Tibial artery (tissue), 4 donors: Measurements from ENCODE around the gene ELAVL2.
A peak's percentile ranks its signal among the peaks of the same experiment; 100 is the strongest.

ENCODE experiments used
- DNase-seq, 2 donors: peaks; one replicate each; pipeline ENCODE4 v3.0.0-alpha.2; 2019
- H3K27ac ChIP-seq, 2 donors: fragments of 200-600 bp; sonication (generic) in 1 of 2; 1 replicate in 1 of 2; 2 replicates in 1 of 2; pipeline ENCODE4 v1.5.1; 2018 to 2019; ENCODE audit warnings: mild to moderate bottlenecking in 1 of 2
- H3K27me3 ChIP-seq, 2 donors: fragments of 200-600 bp; sonication (generic) in 1 of 2; one replicate each; pipeline versions ENCODE4 v1.5.1 to v1.6.0; 2016 to 2019
- H3K36me3 ChIP-seq, 3 donors: fragments of 200-600 bp; sonication (generic) in 2 of 3; one replicate each; pipeline ENCODE4 v1.5.1; 2016 to 2019; ENCODE audit warnings: mild to moderate bottlenecking in 2 of 3
- H3K4me1 ChIP-seq, 4 donors: fragments of 200-600 bp; sonication (generic) in 2 of 4; 1 replicate in 3 of 4; 2 replicates in 1 of 4; pipeline ENCODE4 v1.5.1; 2016 to 2019
- H3K4me3 ChIP-seq, 2 donors: fragments of 200-600 bp; sonication (generic) in 1 of 2; 1 replicate in 1 of 2; 2 replicates in 1 of 2; pipeline ENCODE4 v1.5.1; 2018 to 2019; ENCODE audit warnings: mild to moderate bottlenecking in 2 of 2
- H3K9me3 ChIP-seq, 3 donors: fragments of 200-600 bp; sonication (generic) in 1 of 3; one replicate each; pipeline ENCODE4 v1.5.1; 2016 to 2019
- intact Hi-C: fragments of 100-400 bp; cut with DNase I; formaldehyde crosslinking; loops from one replicate; pipeline ENCODE4 v1.15.0; 2023; ENCODE audit warnings: low total_unique reads
- TF ChIP-seq, protein P1 (sequence below), 2 experiments: fragments of 200-600 bp in 1 of 2; fragments of 450-650 bp in 1 of 2; IDR thresholded peaks; one replicate each; pipeline ENCODE4 v1.5.1; 2017 to 2019; ENCODE audit warnings: antibody characterized with exemption in 2 of 2, mild to moderate bottlenecking in 1 of 2, moderate library complexity in 1 of 2

Gene ELAVL2

DNA sequence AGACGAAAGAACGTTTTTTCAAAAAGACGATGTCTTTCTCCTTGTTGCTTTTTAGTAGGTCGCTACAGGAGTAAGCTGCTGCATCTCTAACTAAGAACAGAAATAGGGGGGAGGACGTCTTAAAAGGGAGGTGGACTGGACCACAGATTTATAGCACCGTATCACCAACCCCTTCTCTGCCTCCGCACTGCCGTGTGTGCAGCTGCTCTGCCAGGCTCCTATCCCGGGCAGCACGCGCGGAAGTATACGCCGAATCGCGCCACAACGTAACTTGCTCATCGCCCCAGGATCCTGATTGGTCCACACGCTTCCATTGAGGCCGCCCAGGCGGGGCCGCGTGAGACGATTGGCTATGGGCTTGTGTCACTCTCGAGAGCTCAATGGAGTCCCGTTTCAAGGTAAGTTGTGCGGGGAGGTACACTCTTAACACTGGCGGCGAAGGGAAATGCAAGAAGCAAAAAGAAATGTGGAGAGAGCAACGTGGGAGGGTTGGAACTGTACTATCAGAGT, at the start of gene ELAVL2:
Gene ELAVL2 (minus strand): TSS at position 121 of the 510 bp plus-strand sequence. CDS start 64,006 bp downstream, outside the sequence.
- Histone ChIP-seq H3K27ac (no peak within 1 kb of the TSS), H3K4me1 (peaks cover 0 to 38% (median 17%) of the 10 kb centered on the region in 4 donors), H3K9me3 (no peaks in the 10 kb centered on the region), H3K36me3 (no peaks in the 10 kb centered on the region), H3K4me3 (peak within 1 kb of the TSS; percentile 37 to 43), H3K27me3 (peaks cover 0 to 89% of the 10 kb centered on the region in 2 donors)
- TF ChIP-seq, protein P1, sequence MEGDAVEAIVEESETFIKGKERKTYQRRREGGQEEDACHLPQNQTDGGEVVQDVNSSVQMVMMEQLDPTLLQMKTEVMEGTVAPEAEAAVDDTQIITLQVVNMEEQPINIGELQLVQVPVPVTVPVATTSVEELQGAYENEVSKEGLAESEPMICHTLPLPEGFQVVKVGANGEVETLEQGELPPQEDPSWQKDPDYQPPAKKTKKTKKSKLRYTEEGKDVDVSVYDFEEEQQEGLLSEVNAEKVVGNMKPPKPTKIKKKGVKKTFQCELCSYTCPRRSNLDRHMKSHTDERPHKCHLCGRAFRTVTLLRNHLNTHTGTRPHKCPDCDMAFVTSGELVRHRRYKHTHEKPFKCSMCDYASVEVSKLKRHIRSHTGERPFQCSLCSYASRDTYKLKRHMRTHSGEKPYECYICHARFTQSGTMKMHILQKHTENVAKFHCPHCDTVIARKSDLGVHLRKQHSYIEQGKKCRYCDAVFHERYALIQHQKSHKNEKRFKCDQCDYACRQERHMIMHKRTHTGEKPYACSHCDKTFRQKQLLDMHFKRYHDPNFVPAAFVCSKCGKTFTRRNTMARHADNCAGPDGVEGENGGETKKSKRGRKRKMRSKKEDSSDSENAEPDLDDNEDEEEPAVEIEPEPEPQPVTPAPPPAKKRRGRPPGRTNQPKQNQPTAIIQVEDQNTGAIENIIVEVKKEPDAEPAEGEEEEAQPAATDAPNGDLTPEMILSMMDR (IDR thresholded peaks at IDR 0.05), result no peak
- intact Hi-C loops, result no loop called here
- peak; percentile 61 to 86 for DNase-seq

DNA sequence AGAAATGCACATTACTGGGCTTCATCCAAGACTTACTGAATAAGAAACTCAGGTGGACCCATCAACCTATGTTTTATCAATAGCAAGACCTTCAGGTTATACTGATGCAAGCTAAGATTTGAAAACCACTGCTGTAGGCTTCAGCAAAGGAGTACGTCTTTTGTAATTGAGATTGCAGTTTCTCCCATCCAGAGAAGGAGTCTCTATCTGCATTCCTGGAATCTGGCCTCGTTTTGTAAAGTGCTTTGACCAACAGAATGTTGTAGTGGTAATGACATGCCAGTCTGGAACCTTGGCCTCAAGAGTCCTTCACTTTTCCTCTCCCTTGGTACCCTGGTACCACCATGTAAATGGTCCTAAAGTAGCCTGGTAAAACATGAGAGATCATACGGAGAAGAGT, 32.2 kb upstream of the ELAVL2 start:
- TF ChIP-seq, protein P1 (IDR thresholded peaks at IDR 0.05), result no peak
- H3K27ac ChIP-seq, result no peak overlapping the region
- intact Hi-C loops, result no loop called here
- no peaks in the 10 kb centered on the region for H3K4me1 ChIP-seq
- H3K4me3 ChIP-seq, result no peak overlapping the region
- H3K36me3 ChIP-seq, result no peaks in the 10 kb centered on the region
- H3K27me3 ChIP-seq, result no peaks in the 10 kb centered on the region
- no peak for DNase-seq
- H3K9me3 ChIP-seq, result no peaks in the 10 kb centered on the region

DNA sequence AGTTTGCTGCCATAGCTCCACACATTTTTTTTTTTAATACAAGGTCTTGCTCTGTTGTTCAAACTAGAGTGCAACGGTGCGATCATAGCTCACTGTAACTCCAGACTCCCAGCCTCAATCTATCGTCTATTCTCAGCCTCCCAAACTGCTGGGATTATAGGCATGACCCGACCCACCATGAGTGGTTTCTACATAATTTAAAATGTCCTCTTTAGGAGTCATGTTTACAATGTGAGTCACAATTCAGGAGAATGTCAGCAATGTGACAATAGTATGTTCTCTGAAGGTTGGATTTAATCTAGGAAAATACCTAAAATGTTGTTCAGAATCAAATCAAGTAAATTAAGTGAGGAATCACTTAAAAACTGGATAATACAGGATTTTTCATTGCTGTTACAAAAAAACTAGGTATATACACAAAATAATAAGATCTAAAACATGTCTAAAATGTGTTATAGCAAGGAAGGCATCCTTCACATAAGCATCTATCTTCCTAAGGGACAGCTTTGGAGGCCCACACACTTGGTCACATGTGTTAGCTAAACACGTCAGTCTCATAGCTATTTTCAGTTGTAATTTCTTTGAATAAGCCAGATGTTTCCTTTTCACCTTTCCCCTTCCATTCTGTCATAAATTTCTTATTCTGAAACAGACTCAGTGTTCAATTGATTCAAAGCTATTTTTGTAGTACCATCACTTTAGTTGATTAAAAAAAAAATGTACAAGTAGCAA, 30.0 kb upstream of the ELAVL2 start:
- Histone ChIP-seq H3K27me3 (peaks cover 0 to 9% of the 10 kb centered on the region in 2 donors), H3K36me3 (no peaks in the 10 kb centered on the region), H3K4me3 (no peak overlapping the region), H3K4me1 (peaks cover 0 to 7% (median 5%) of the 10 kb centered on the region in 4 donors), H3K9me3 (no peaks in the 10 kb centered on the region), H3K27ac (no peak overlapping the region)
- TF ChIP-seq, protein P1 (IDR thresholded peaks at IDR 0.05), result no peak
- intact Hi-C loops, result no loop called here
- DNase-seq, result no peak

DNA sequence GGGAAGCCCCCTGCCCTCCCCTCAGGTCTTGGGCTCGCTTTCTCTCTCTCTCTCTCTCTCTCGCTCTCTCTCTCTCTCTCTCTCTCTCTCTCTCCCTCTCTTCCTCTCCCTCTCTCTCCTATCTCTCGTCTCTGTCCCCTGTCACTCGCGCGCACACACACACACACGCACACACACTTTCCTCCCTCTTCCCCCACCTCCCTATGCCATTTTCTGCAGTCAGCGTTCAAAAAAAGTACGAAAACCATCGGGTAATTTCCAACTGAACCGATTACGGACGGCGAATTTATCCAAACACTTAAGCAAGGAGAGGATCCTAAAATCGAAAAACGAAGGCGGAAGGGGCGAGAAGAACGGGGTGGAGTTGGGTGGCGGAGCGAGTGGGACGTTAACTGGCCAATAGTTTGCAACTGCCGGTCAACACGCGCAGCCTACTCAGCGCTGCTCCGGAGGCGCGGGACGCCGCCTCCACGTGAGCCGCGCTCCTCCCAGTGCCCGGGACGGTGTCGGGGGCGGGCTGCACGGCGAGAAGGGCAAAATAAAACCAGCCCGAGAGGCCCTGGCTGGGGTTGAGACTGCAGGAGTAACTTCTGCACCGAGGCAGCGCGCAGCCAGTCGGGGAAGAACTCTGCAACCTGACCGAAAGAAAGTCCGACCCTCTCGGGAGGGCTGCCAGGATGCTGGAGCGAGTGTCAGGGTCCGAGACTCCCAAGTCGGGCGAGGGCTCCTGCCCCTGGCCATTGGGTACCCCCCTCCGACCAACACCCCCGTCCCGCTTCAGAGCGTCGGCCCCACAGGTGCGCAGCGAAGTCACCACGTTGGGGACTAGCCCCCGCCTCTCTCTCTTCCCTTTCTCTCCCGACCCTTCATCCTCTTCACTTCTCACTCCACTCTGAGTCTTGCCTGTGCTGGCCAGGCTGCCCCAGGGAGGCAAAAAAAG, 24.9 kb upstream of the ELAVL2 start:
- DNase-seq, result no peak
- Histone ChIP-seq H3K27me3 (peaks cover 0 to 26% of the 10 kb centered on the region in 2 donors), H3K4me3 (peak overlapping the region; percentile 39 to 54)

DNA sequence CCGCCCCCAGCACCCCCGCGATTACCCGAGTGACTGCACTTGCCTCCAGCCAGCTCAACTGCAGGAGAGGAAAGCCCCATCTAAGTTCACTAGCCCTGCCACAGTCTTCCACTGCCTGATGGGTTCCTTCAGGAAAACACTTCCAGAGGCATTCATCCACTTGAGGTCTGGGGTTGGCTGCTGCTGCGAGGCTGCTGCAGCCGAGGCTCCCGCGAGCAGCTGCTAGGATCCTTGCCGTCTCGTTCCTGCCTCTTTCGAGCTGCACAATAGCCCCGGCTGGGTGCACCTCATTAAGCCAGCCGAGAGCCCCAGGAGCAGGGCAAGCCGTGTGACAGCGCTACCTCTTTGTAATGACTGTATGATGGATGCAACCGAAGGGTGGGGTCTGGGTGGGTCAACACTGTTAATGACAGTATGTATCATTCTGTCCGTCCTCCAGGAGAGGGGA, 24.2 kb upstream of the ELAVL2 start:
- DNase-seq, result no peak
- intact Hi-C loops, result no loop called here
- H3K4me3 ChIP-seq, result peak overlapping the region; percentile 39 to 54

More for the DNA sequence above, 24.9 kb upstream of the ELAVL2 start:
- Histone ChIP-seq H3K4me1 (peaks cover 0 to 18% (median 16%) of the 10 kb centered on the region in 4 donors), H3K36me3 (no peaks in the 10 kb centered on the region), H3K27ac (no peak overlapping the region), H3K9me3 (no peaks in the 10 kb centered on the region)
- intact Hi-C loops, result no loop called here
- TF ChIP-seq, protein P1 (IDR thresholded peaks at IDR 0.05), result no peak

More for the DNA sequence above, 24.2 kb upstream of the ELAVL2 start:
- Histone ChIP-seq H3K9me3 (no peaks in the 10 kb centered on the region), H3K4me1 (peaks cover 0 to 18% (median 16%) of the 10 kb centered on the region in 4 donors), H3K27me3 (peaks cover 0 to 26% of the 10 kb centered on the region in 2 donors), H3K27ac (no peak overlapping the region), H3K36me3 (no peaks in the 10 kb centered on the region)
- TF ChIP-seq, protein P1 (IDR thresholded peaks at IDR 0.05), result no peak
